Stimulated activated CD8-positive, alpha-beta memory T cell treated with anti-CD3 and anti-CD28 coated beads, Interleukin-12 subunit alpha, Interleukin-12 subunit beta, amount 100 ng/mL, for 4 hours (primary cell): ENCODE results near the gene MYO18A.

Source experiments
- DNase-seq: peaks from one replicate; pipeline ENCODE4 v3.0.0-alpha.2; 2020; ENCODE audit warnings: low read depth

The MYO18A gene

DNA sequence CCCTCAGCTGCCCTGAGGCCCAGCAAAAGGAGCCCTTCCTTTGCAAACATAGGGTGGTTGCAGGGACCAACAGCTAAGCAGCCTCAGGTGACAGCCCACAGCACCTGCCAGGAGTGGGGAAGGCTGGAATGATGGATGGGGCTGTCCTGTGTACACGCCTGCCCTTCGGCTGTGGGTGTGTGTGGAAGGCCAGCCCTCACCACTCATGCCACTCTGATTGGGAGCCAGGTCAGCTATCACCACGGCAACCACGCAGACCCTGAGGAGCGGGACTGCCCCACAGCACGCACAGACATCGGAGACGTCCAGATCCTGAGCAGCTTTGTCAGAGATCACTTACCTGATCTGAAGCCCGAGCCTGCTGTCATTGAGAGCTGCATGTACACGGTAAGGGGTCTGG, 125.4 kb downstream of the MYO18A start:
- DNase-seq: no peak

DNA sequence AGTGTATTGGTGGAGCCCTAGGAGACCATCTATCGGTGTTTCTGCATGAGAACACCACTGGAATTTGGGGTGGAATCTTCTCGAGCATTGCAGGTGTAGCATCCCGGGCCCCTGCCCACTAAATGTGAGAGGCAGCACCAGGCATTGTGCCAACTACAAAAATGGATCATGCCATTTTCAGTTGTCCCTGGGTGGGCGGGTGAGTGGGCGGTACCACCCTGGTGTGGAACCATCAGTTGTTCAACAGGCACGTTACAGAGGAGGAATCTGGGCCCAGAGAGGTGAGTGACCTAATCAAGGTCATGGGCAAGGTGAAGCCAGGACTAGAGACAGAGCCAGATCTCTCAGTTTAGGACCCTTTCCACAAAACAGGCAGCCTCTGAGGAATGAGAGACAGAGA, 128.5 kb downstream of the MYO18A start:
- DNase-seq: no peak

DNA sequence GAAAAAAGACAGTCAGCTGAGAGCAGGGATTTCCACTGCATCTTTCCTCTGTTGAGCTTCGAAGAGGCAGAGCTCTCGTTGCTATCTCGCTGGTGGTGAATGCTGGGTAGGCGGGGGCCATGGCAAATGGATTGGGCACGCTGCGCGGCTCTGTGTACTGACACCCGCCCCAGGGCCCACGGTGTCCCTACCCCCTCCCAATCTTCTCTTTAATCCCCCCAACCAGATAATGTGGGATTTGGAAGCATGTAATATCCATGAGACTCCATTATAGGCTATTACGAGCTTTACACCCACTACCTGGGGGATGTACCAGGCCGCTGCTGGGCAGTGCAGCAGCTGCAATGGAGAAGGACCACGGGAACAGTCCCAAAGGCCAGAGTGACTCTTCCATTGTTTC, 129.0 kb downstream of the MYO18A start:
- no peak for DNase-seq

DNA sequence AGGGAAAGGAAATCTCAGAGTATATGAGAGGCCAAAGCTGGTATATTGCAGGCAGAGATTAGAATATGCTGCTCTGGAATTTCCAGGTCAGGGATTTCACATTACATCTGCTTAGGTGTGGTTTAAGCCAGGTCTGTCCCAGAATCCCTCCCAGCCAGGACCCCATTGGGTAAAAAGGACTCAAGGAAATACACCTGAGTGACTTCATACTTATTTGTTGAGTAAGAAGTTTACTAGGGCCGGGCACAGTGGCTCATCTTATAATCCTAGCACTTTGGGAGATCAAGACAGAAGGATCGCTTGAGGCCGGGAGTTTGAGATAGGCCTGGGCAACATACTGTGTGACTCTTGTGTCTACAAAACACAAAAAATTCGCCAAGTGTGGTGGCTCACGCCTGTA, 130.0 kb downstream of the MYO18A start:
- no peak for DNase-seq

DNA sequence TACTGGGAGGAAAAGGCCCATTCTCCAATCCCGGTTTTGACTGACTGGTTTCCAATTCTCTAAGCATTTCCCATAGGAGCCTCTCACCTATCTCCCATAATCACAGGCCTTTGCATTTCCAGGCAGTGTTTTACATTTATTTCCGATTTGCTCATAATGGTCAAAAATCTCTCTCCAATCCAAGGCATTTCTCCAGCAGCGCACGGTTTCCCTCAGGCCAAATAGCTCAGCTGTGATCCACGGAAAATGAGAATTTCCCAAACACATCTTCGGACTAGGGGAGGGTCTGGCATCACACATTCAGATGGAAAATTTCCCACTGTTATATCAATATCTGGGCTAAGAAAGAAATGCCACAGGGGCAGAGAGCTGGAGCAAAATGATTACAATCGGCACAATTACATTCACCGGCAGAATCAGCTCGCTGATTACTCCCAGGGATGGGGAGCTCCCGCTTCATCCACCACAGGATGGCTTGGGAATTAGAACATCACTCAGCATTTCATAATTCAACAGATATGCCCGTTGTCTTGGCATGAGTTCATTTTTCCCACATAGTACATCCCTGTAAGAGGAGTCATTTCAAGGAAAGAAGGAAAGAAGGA, 130.6 kb downstream of the MYO18A start:
- no peak for DNase-seq

DNA sequence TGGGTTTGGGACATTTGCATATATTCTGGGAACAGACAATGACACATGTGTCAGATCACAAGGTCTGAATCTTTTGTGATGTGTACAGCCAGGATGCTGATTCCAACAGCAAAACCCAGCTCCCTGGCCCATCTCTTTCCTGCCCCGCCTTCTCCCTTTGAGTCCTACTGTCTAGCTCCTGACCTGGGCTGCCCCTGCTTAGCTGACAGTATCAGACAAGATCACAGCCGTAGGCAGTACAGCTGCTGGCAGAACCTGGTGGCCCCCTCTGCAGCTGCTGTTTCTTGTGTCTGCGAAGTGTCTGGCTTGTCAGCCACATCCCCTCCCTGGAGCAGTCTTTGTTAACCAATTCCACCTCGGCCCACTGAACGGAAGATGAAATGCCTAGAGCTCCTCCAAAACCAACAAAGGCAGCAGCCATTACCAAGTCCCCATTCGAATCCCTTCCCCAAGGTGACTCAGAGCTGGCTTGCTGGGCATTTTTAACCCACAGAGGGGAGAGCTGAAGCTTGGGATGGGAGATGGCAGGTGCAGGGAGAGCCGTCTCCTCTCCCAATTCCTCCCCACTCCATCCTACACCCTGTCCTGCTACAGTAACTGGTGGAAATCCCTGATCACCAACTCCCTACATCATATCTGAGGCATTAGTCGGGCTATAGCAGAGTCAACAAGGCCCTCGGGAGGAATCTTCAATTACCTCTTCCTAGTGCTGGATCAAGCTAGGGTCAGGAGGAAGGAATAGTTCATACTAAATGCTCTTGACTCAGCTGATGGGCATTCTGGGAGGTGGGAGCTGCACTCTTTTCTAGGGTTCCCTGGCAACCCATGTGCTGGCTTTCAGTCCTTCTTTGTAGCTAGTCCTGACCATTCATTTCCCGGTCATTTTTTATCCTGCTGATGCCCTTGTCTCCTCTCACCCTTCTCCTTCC, 131.5 kb downstream of the MYO18A start:
- no peak for DNase-seq

DNA sequence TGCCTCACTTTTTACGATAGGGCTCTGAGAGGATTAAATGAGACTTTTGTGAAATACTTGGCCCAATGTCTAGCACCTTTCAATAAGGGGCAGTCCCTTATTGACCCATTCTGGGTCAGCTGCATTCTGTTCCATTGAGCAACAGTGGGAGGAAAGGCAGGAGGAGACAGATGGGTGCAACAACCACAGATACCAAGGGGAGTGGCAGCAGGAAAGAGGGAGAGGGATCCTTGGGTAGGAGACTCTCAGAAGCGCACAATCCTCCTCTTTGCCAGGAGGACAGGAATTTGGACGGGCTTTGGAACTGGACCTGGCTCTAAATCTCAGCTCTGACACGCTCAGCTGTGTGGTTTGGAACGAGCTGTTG, 133.7 kb downstream of the MYO18A start:
- DNase-seq: no peak

DNA sequence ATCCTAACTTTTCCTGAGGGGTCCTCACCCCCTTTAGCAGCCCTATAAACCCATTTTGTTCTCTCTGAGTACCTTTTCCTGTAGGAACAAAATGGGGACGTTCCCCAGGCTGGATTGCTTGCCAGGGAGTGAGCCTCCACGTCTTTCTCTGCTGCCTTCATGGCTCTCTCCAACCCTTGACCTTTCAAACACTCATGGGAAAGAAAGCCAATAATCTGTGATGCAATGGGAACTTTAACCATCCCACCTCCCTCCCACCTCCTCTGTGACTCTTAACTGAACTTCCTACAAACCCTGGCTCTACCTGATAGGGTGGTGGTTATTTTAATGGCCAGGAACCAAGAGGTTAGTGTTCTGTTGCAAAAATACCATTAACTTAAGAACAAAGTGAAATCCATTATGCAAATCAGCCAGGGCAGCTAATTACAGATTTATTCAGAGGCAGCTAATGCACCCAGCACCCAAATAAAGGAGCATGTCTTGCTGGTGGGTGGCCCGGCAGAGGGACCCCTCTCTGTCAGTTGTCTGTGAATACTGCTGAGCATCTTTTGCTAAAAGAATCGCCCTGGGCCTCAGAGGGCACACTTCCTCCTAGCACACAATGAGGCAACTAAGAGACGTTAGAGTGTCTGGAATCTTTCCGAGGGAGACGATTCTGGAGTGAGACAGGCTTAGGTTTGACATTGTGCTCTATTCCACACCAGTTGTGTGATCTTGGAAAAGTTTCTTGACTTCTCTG, 134.3 kb downstream of the MYO18A start:
- no peak for DNase-seq

DNA sequence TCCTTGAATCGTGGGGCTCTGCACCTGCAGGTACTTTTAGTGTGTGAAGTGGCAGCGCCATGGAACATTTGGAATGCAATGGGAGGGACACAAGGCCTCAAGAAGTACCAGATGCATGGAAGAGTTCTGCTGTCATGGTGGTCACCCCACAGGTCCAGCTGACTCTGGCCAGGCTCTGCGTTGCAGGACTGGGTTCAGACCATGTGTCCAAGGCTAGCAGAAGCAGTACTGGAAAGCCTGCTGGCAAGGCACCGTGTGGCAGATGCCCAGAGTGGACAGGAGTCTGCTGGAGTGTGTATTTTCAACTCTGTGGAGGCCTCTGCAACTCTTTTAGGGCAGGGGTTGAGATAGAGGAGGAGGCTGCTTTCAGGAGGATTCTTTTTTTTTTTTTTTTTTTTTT, 135.2 kb downstream of the MYO18A start:
- no peak for DNase-seq

DNA sequence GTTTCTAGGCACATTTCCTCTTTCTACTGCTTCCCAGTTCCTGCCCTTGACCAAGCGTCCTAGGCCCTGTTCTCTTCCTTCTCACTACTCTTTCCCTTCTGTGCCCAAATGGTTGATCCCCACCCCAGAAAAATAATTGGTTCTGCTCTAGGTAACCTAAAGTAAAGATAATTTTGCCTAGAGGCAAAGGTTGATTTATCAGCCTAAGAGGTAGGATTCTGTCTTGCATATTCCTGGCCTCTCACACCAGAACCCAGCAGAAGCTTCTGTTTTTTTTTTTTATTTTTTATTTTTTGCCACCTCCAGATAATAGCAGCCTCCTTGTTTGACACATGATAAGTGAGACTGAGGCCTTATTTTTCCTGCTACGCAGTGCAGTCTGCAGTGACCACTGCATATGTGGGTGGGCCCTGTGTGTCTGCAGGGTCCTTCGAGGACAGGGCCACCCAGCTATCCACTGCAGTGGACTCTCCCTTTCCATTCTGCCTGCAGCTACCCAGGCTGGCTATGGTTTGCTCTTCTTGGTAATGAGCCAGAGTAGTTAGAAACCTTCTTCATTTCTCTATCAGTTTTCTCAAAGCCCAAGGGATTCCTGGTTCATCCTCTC, 136.6 kb downstream of the MYO18A start:
- no peak for DNase-seq

DNA sequence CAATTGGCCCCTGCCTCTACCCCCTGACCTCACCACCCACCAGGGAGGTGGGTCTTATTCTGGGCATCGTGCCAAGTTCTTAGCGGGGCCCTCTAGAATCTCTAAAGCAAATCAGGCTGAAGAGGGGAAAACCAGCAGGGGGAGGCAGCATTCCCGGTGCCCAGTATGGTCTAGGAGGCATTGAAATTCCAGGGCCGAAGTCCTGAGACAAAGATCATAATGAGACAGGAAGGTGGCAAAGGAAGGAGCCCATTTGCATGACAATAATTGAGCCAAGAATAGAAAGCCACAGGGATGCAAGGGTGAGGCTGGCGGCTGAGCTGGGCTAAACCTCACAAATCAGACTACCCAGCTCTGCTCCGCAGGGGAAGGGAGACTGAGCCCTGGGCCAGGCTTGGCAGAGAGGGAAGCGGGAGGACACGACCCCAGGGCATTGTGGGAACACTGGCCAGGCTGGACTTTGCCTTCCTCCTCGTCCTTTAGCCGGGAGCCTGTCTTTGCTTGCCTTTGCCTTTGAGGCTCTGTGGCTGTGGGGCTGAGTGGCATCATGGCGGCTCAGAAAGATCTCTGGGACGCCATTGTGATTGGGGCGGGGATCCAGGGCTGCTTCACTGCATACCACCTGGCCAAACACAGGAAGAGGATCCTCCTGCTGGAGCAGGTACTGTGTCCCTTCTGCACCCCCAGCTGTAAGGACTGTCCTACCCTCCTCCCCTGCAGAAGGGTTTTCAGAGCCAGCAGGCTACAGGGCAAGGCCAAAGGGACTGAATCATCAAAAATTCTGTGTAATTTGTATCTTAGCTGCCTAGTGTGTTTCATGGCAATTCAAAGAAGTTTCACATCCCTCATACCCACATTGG, 137.3 kb downstream of the MYO18A start, which contains the start of gene PIPOX:
Gene PIPOX (plus strand): TSS at position 463 of the 860 bp plus-strand sequence. CDS start 85 bp downstream, at position 548.
- DNase-seq: no peak

DNA sequence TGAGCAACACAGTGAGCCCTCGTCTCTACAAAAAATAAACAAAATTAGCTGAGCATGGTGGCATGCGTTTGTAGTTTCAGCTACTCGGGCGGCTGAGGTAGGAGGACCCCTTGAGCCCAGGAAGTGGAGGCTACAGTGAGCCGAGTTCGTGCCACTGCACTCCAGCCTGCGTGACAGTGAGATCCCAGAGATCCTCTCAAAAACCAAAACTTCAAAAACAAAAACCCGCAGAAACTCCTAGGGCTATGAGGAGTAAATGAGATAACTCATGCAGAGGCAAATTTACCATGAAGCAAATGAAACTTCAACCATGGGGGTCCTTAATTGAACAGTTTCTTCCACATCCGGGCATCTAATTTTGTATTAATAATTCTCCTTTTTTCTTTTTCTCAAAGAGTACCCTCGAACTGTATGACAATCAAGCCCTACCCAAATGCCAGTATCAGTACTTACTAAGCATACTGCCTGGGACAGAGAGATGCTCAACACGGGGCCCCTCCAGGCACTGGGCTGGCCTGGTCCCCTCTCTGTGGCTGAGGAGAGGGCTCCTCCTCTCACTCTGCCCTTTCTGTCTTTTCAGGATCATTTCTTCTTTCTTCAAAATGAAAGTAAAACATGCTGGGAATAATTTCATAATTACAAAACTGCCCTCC, 138.0 kb downstream of the MYO18A start:
- DNase-seq: no peak

DNA sequence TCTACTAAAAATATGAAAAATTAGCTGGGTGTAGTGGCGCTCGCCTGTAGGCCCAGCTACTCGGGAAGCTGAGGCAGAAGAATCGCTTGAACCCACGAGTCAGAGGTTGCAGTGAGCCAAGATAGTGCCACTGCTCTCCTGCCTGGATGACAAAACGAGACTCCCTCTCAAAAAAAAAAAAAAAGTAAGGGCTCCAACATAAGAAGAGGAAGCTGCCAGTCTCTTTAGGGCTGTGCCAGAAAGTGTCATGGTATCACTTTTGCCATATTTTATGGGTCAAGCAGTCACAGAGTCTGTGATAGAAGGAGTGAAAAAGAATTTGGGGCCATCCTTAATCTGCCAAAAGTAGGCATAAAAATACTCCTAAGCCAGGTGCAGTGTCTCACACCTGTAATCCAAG, 138.6 kb downstream of the MYO18A start:
- DNase-seq: no peak

DNA sequence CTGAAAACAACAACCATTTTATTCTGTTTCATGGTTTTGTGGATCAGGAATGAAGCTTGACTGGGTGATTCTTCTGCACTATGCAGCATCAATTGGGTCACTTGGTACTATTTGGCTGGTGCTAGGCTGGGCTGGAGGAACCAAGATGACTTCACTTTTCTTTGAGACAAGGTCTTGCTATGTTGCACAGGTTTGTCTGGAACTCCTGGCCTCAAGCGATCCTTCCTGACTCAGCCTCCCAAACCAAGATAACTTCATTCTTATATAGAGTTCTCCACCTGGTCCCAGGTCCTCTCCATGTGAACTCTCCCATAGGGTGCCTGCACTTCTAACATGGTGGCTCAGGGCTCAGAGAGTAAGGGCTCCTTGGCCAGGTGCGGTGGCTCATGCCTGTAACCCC, 139.1 kb downstream of the MYO18A start:
- no peak for DNase-seq

DNA sequence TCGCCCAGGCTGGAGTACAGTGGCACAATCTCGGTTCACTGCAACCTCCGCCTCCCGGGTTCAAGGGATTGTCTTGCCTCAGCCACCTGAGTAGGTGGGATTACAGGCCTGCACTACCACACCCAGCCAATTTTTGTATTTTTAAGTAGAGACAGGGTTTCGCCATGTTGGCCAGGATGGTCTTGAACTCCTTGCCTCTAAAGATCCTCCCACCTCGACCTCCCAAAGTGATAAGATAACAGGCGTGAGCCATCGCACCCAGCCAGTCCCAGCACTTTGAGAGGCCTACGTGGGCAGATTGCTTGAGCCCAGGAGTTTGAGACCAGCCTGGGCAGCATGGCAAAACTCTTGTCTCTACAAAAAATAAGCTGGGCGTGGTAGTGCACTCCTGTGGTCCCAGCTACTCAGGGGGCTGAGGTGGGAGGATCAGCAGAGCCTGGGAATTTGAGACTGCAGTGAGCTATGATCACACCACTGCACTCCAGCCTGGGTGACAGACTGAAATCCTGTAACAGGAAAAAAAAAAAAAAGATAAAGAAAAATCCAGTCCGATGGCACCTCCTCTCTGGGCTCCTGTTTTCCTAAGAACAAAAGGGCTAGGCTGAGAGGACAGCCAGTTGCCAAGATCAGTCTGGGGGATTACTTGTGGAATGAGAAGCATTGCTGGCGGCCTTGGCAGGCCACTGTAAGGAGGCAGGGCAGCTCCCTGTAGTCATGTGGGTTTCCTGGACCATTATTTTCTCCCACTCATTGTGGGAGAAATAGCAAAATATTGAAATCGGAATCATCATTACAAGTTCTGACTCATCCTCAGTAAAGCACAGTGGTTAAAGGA, 140.2 kb downstream of the MYO18A start:
- no peak for DNase-seq

DNA sequence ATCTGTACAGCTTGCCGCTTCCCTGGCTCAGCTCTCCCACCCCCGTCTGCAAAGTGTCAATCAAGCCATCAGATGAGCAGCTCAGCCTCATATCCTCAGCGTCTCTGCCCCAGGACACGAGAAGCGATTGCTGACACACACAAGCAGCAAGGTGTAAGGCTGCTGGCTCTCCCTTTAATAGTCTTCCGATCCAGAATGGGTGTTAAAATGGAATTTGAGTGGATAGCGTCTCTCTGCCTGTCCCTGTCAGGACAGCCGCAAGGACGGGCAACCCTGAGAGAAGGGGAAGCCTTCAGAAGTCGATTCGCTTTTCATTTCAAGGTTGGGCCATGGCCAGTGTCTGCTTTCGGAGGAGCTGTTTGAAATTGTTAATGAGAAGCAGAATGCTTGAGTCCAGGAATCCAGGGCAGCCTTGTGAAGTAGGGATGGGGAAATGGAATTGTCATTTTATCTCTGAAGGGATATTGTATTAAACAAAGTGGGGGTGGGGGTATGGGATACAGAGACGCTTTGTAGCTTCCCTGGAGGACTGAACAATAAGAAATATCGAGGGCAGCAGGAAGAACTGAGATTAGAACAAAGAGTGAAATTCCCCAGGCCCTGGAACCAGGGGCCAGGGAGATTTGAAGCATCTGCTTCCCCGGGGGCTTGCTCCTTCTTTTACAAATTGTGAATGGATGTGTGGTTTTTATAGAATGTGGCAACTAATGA, 142.0 kb downstream of the MYO18A start:
- DNase-seq: no peak

DNA sequence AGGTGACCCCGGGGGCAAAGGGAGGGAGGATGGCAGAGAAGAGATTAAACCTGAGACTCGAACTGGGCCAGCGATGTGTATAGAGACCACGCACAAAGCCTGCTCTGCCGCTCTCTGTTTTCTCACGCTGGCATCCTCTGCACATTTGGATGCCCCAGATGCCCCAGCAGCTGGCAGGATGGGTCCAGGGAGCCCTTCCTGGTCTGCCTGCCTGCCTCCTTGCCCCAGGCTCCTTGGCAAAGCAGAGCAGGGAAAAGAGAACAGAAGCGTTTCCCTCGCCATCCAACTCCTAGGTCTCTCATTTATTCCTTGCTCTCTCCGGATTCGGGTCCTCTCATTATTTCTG, 142.5 kb downstream of the MYO18A start:
- no peak for DNase-seq

DNA sequence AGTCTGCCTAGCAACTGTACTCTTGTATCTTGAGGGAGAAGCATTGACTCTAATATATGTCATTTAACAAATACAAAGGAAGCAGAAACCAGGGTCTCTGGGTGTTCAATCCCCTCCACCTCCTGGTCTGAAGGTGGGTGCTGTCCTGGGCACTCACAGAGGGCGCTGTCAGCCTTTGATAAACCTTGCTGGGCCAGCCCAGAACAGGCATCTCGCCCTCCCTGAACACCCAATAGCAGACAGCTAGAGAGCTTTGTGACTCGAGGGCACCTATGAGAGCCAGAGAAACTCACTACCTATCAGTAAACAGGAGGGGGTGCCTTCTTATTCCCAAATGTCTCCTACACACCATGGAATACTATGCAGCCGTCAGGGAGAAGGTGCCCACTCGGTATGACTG, 143.6 kb downstream of the MYO18A start:
- no peak for DNase-seq

DNA sequence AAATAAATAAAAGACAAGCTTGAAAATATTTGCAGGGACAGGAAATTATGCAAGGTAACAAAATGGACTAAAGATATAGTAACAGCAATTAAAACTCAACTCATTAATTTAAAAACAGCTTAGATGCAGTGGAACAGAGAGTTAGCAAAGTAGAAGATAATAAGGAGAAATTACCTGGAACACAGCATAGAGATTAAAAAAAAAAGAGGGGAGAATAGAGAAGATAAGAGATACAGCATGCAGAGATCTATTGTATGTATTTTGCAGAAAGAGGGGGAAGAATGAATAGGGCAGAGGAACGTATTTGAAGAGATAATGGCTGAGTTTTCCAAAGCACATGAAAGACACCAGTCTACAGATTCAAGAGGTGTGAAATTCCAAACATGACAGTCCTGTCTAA, 145.7 kb downstream of the MYO18A start:
- DNase-seq: no peak

DNA sequence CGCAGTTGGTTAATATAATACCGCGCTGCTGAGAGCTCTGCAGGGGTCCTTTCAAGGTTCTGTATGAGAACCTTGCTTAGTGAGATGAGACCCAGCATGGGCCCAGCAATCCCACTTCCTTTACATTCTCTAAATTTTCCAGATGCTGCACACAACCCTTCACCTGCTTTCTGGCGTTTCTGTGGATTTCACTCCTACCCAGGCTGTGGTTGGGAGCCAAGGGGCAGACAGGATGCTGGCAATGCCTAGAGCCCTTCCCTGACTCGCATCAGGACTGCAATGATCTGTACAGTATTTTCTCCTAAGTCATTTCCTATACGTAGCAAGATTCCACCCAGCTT, 147.4 kb downstream of the MYO18A start:
- DNase-seq: no peak
